CD4-positive, alpha-beta memory T cell (primary cell): ENCODE data around the gene CDH3. TPM values are rescaled to one million over a fixed set of nuclear protein-coding genes. Genes with fewer than 3 reads are reported as not detected.
A peak's percentile ranks its signal among the peaks of the same experiment; 100 is the strongest.

Experiments
- CTCF ChIA-PET: fragments of 350-600 bp; sonication (Branson Sonifier 250); formaldehyde crosslinking; loops from one replicate; lab custom pipeline; 2021; ENCODE audit warnings: inconsistent platforms; ENCODE audit not compliant: partially characterized antibody; lab: Charles Lee
- POLR2A ChIA-PET: fragments of 350-600 bp; sonication (Branson Sonifier 250); formaldehyde crosslinking; loops from one replicate; lab custom pipeline; 2021; ENCODE audit not compliant: partially characterized antibody; lab: Charles Lee
- DNase-seq, 5 donors: peaks; one replicate each; pipeline versions ENCODE4 v3.0.0 to v3.0.0-alpha.2; 2020 to 2022; ENCODE audit warnings: mixed read lengths in 1 of 5
- H3K27ac ChIP-seq: one replicate; pipeline ENCODE4 v1.7.0; 2013; ENCODE audit warnings: low read depth, low read length
- H3K27me3 ChIP-seq: 2 replicates; pipeline ENCODE4 v1.7.0; 2013; ENCODE audit warnings: mild to moderate bottlenecking, low read length, moderate library complexity; ENCODE audit not compliant: insufficient read depth
- H3K36me3 ChIP-seq: 2 replicates; pipeline ENCODE4 v1.7.0; 2013; ENCODE audit warnings: mild to moderate bottlenecking, low read length, moderate library complexity; ENCODE audit not compliant: insufficient read depth
- H3K4me1 ChIP-seq: 2 replicates; pipeline ENCODE4 v1.7.0; 2013; ENCODE audit warnings: mild to moderate bottlenecking, low read length, moderate library complexity; ENCODE audit not compliant: insufficient read depth
- H3K4me3 ChIP-seq, 2 donors: one replicate each; pipeline ENCODE4 v1.7.0; 2013; ENCODE audit warnings: low read length in 2 of 2, mild to moderate bottlenecking in 1 of 2
- H3K9me3 ChIP-seq, 2 donors: one replicate each; pipeline ENCODE4 v1.7.0; 2013; ENCODE audit warnings: low read length in 2 of 2, control low read depth in 1 of 2; ENCODE audit not compliant: control insufficient read depth in 1 of 2
- H3K27ac Mint-ChIP-seq, 7 donors: one replicate each; pipeline ENCODE4 v1.8.0; 2020 to 2021; ENCODE audit warnings: mixed read lengths in 7 of 7, mild to moderate bottlenecking in 6 of 7, inconsistent platforms in 3 of 7, moderate library complexity in 3 of 7
- H3K27me3 Mint-ChIP-seq, 2 donors: one replicate each; pipeline ENCODE4 v1.8.0; 2020 to 2021; ENCODE audit warnings: mixed read lengths in 2 of 2
- H3K36me3 Mint-ChIP-seq, 2 donors: one replicate each; pipeline ENCODE4 v1.8.0; 2020 to 2021; ENCODE audit warnings: mixed read lengths in 2 of 2, inconsistent platforms in 1 of 2, mild to moderate bottlenecking in 1 of 2
- H3K4me1 Mint-ChIP-seq, 4 donors: one replicate each; pipeline ENCODE4 v1.8.0; 2020 to 2021; ENCODE audit warnings: mixed read lengths in 4 of 4, mild to moderate bottlenecking in 1 of 4
- H3K4me3 Mint-ChIP-seq, 8 donors: one replicate each; pipeline ENCODE4 v1.8.0; 2020 to 2021; ENCODE audit warnings: mixed read lengths in 8 of 8, mild to moderate bottlenecking in 7 of 8, moderate library complexity in 6 of 8, inconsistent platforms in 3 of 8
- H3K9me3 Mint-ChIP-seq, 8 donors: one replicate each; pipeline ENCODE4 v1.8.0; 2020 to 2021; ENCODE audit warnings: mixed read lengths in 8 of 8, mild to moderate bottlenecking in 5 of 8, inconsistent platforms in 3 of 8, moderate library complexity in 1 of 8
- intact Hi-C: fragments of 100-400 bp; cut with micrococcal nuclease; formaldehyde crosslinking; loops from one replicate; pipeline ENCODE4 v1.15.1; 2023
- polyA plus RNA-seq, 2 donors: library from polyadenylated mRNA; unstranded; fragments of 300-500 nt; fragmentation: Illumina TruSeq; gene quantifications; one replicate each; pipeline ENCODE4 v1.2.3, GENCODE V29; 2021
- total RNA-seq, 2 experiments: library from RNA; stranded (reverse); gene quantifications; one replicate each; pipeline ENCODE4 v1.2.3, GENCODE V29; 2021

The CDH3 gene
- total and polyA plus RNA-seq, 4 experiments from 2014 or later, result 0.39 to 0.47 TPM; not detected in 2

GRCh38 chr16:68642047-68642435, 3.1 kb upstream of the CDH3 start:
- Histone ChIP-seq H3K27ac (no peak overlapping the region), H3K27me3 (peaks cover 30% of the 10 kb centered on the region), H3K36me3 (no peaks in the 10 kb centered on the region), H3K9me3 (no peaks in the 10 kb centered on the region), H3K4me3 (no peak overlapping the region), H3K4me1 (peaks cover 20% of the 10 kb centered on the region)
- DNase-seq, result no peak
- no peaks in the 10 kb centered on the region for H3K9me3 Mint-ChIP-seq
- POLR2A ChIA-PET, result no interaction called here
- H3K4me1 Mint-ChIP-seq, result peaks cover 4 to 25% (median 14%) of the 10 kb centered on the region in 4 donors
- no peaks in the 10 kb centered on the region for H3K36me3 Mint-ChIP-seq
- peaks cover 21 to 27% of the 10 kb centered on the region in 2 donors for H3K27me3 Mint-ChIP-seq
- no peak overlapping the region for H3K4me3 Mint-ChIP-seq
- no peak overlapping the region for H3K27ac Mint-ChIP-seq
- CTCF ChIA-PET, result no interaction called here
- intact Hi-C loops, result no loop called here

GRCh38 chr16:68642436-68643101, 2.5 kb upstream of the CDH3 start:
- Histone ChIP-seq H3K36me3 (no peaks in the 10 kb centered on the region), H3K9me3 (no peaks in the 10 kb centered on the region), H3K4me1 (peaks cover 20% of the 10 kb centered on the region), H3K27ac (no peak overlapping the region), H3K4me3 (no peak overlapping the region), H3K27me3 (peaks cover 36% of the 10 kb centered on the region)
- Mint-ChIP-seq H3K36me3 (no peaks in the 10 kb centered on the region), H3K4me1 (peaks cover 4 to 25% (median 16%) of the 10 kb centered on the region in 4 donors), H3K9me3 (no peaks in the 10 kb centered on the region), H3K27me3 (peaks cover 22 to 28% of the 10 kb centered on the region in 2 donors), H3K4me3 (no peak overlapping the region), H3K27ac (no peak overlapping the region)
- ChIA-PET CTCF (no interaction called here), POLR2A (no interaction called here)
- intact Hi-C loops, result no loop called here
- DNase-seq, result no peak

DNA sequence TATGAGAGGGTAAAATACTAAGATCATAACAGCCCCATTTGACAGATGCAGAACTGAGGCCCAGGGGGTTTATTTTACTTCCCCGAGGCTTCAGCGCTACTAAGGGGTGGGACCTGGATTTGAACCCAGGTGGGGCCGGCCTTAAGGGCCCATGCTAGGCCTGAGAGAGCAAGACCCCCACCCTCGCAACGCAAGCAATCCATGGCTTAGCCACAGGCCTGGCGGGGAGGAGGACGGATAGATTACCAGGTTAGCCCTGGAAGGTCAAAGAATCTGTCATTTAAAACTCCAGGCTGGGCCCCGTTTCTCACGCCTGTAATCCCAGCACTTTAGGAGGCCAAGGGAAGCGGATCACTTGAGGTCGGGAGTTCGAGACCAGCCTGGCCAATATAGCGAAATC, 1.9 kb upstream of the CDH3 start:
- Mint-ChIP-seq H3K9me3 (no peaks in the 10 kb centered on the region), H3K27ac (no peak overlapping the region), H3K36me3 (no peaks in the 10 kb centered on the region), H3K4me1 (peaks cover 4 to 29% (median 17%) of the 10 kb centered on the region in 4 donors), H3K27me3 (peaks cover 29 to 34% of the 10 kb centered on the region in 2 donors), H3K4me3 (no peak overlapping the region)
- Histone ChIP-seq H3K27me3 (peaks cover 42% of the 10 kb centered on the region), H3K36me3 (no peaks in the 10 kb centered on the region), H3K4me3 (no peak overlapping the region), H3K9me3 (no peaks in the 10 kb centered on the region), H3K4me1 (peaks cover 20% of the 10 kb centered on the region), H3K27ac (no peak overlapping the region)
- ChIA-PET POLR2A (no interaction called here), CTCF (no interaction called here)
- intact Hi-C loops, result no loop called here
- DNase-seq, result no peak

DNA sequence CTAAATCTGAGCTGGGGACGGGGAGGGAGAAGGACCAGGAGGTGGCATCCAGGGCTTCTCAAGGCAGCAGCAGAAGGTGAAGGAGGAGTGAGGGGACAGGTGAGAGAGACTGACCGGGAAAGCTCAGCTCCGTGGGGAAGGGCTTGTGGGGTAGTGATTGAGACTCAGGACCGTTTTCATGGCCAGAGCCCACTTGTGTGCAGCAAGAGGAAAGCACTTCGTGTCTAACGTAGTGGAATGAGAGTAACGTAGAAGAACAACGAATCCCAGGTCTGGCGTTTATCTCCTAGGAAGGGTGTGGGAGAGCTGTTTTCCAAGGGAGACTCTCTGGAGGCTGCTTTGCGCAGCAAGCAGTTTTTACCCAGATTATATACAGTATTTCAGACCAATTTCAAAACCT, 1.3 kb upstream of the CDH3 start:
- H3K4me3 Mint-ChIP-seq, result peak overlapping the region in 7 of 8 donors; percentile 46 to 78 (median 57)
- peaks cover 20% of the 10 kb centered on the region for H3K4me1 ChIP-seq
- no peaks in the 10 kb centered on the region for H3K36me3 ChIP-seq
- H3K27ac Mint-ChIP-seq, result no peak overlapping the region
- intact Hi-C loops, result no loop called here
- ChIA-PET CTCF (no interaction called here), POLR2A (no interaction called here)
- no peak for DNase-seq
- H3K4me1 Mint-ChIP-seq, result peaks cover 4 to 29% (median 17%) of the 10 kb centered on the region in 4 donors
- no peak overlapping the region for H3K27ac ChIP-seq
- no peaks in the 10 kb centered on the region for H3K9me3 ChIP-seq
- H3K4me3 ChIP-seq, result no peak overlapping the region
- peaks cover 29 to 35% of the 10 kb centered on the region in 2 donors for H3K27me3 Mint-ChIP-seq
- H3K27me3 ChIP-seq, result peaks cover 46% of the 10 kb centered on the region
- peaks cover 0 to 2% (median 0%) of the 10 kb centered on the region in 8 donors for H3K9me3 Mint-ChIP-seq
- H3K36me3 Mint-ChIP-seq, result no peaks in the 10 kb centered on the region

DNA sequence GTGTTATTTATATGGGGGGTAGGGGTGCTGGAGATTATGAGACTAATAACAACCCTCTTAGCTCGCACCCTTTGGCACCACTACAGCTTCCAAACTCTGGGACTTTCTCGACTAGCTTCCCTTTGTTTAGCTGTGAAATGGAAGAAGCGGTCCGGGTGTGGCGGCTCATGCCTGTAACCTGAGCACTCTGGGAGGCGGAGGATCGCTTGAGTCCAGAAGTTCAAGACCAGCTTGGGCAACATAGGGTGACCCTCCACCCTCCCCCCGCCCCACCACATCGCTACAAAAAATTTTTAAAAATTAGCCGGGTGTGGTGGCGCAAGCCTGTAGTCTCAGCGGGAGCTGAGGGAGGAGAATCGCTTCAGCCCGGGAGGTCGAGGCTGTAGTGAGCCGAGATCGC, 814 bp upstream of the CDH3 start:
- intact Hi-C loops, result no loop called here
- Histone ChIP-seq H3K9me3 (no peaks in the 10 kb centered on the region), H3K4me1 (peaks cover 20% of the 10 kb centered on the region), H3K36me3 (no peaks in the 10 kb centered on the region), H3K27me3 (peaks cover 46% of the 10 kb centered on the region), H3K4me3 (no peak overlapping the region), H3K27ac (no peak overlapping the region)
- peak overlapping the region; percentile 28 to 79 (median 72) for H3K4me3 Mint-ChIP-seq
- ChIA-PET CTCF (no interaction called here), POLR2A (no interaction called here)
- DNase-seq, result no peak
- H3K36me3 Mint-ChIP-seq, result no peaks in the 10 kb centered on the region
- peaks cover 0 to 3% (median 0%) of the 10 kb centered on the region in 8 donors for H3K9me3 Mint-ChIP-seq
- peaks cover 4 to 29% (median 17%) of the 10 kb centered on the region in 4 donors for H3K4me1 Mint-ChIP-seq
- H3K27ac Mint-ChIP-seq, result no peak overlapping the region
- peaks cover 32 to 39% of the 10 kb centered on the region in 2 donors for H3K27me3 Mint-ChIP-seq

GRCh38 chr16:68645494-68646388, 631 bp downstream of the CDH3 start:
- peaks cover 46% of the 10 kb centered on the region for H3K27me3 ChIP-seq
- ChIA-PET POLR2A (no interaction called here), CTCF (no interaction called here)

DNA sequence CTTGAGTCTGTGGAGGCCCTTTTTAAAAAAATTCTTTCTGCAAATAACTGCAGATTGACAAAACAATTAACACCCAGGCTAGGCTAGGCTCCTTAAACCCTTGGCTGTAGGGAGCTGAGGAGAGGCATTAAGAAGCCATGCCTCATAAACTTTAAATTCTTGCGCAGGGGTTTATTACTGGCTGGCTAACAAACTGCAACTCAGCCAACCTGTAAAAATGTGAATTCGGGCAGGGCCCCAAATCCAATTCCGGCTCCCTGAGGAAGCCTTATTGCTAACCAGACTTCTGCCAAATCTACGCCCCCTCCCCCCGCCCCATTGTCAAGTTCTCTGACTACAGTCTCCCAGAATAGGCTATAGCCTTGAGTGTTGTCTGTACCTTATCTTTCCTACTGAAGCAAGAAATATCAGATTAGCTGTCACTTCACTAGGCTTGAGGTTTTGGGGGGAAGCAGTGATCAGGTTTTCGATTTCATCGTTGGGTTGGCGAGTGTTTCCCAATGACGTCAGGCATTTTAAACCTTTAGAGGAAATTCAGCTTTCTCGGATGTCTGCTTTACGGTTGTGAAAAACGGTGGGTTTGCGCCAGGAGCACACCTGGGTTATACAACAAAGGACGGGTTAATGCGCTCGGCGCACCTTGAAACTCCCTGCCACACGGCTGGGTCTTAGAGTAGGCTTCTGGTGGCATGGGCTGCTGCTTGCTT, 2.0 kb downstream of the CDH3 start:
- Histone ChIP-seq H3K4me1 (peaks cover 20% of the 10 kb centered on the region), H3K27me3 (peaks cover 46% of the 10 kb centered on the region), H3K9me3 (no peaks in the 10 kb centered on the region), H3K4me3 (no peak overlapping the region), H3K27ac (no peak overlapping the region), H3K36me3 (no peaks in the 10 kb centered on the region)
- H3K4me1 Mint-ChIP-seq, result peaks cover 4 to 29% (median 17%) of the 10 kb centered on the region in 4 donors
- H3K27ac Mint-ChIP-seq, result no peak overlapping the region
- peaks cover 0 to 3% (median 0%) of the 10 kb centered on the region in 8 donors for H3K9me3 Mint-ChIP-seq
- no peak for DNase-seq
- CTCF ChIA-PET, result no interaction called here
- peak overlapping the region in 2 of 8 donors; percentile 39 to 49 for H3K4me3 Mint-ChIP-seq
- H3K36me3 Mint-ChIP-seq, result no peaks in the 10 kb centered on the region
- intact Hi-C loops, result no loop called here
- H3K27me3 Mint-ChIP-seq, result peaks cover 33 to 45% of the 10 kb centered on the region in 2 donors
- POLR2A ChIA-PET, result no interaction called here

More at GRCh38 chr16:68645494-68646388, 631 bp downstream of the CDH3 start:
- no peak overlapping the region for H3K27ac ChIP-seq
- peak overlapping the region in 4 of 8 donors; percentile 13 to 52 (median 42) for H3K4me3 Mint-ChIP-seq
- H3K27me3 Mint-ChIP-seq, result peaks cover 36 to 43% of the 10 kb centered on the region in 2 donors
- H3K4me1 ChIP-seq, result peaks cover 20% of the 10 kb centered on the region
- no peaks in the 10 kb centered on the region for H3K36me3 Mint-ChIP-seq
- intact Hi-C loops, result no loop called here
- DNase-seq, result no peak
- no peaks in the 10 kb centered on the region for H3K36me3 ChIP-seq
- H3K4me1 Mint-ChIP-seq, result peaks cover 4 to 29% (median 17%) of the 10 kb centered on the region in 4 donors
- peaks cover 0 to 3% (median 0%) of the 10 kb centered on the region in 8 donors for H3K9me3 Mint-ChIP-seq
- H3K4me3 ChIP-seq, result peak overlapping the region in 1 of 2 donors; percentile 32
- no peak overlapping the region for H3K27ac Mint-ChIP-seq
- H3K9me3 ChIP-seq, result no peaks in the 10 kb centered on the region
